Measurements from ENCODE around the gene PRXL2A.

Gene PRXL2A

DNA sequence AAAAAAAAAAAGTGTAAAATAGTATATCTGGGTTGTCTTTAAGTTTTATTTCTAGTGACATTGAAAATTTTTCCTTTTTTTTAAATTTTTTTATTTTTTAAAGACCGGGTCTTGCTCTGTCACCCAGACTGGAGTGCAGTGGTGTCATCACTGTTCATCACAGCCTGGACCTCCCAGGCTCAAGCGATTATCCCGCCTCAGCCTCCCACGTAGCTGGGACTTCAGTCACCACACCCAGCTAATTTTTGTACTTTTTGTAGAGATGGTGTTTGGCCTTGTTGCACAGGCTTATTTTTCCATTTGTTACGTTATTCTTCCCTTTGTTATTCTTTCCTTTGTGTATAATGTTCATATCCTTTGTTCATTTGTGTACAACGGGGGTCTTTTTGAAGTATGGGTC lies 75.9 kb downstream of the PRXL2A start:
- no peak for DNase-seq (ENCODE audit: low read depth)
- no peak overlapping the region for H3K4me3 ChIP-seq (ENCODE audit: low read depth, low read length)
- TF ChIP-seq CTCF (conservative IDR thresholded peaks at IDR 0.05; ENCODE audit: low read depth, low read length): no peak

DNA sequence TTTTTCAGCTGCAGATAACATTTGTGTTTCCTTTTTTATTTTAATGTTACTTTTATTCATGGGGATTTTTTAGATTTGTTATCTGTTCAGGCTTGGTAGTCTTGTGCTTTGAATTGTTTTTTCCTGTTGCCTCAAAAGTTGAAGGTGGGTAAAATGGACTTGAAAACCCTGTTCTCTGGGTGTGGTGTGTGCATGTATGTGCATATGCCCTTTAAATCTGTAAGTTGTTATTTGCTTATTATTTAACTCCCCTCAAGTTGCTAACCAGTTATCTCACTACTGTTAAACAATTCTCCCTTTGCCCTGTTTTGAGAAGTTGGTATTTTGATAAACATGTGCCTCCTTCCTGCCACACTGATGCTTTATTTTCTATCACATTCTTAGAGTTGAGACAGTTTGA lies 76.3 kb downstream of the PRXL2A start:
- H3K4me3 ChIP-seq (ENCODE audit: low read depth, low read length): no peak overlapping the region
- no peak for TF ChIP-seq CTCF (conservative IDR thresholded peaks at IDR 0.05; ENCODE audit: low read depth, low read length)
- no peak for DNase-seq (ENCODE audit: low read depth)

DNA sequence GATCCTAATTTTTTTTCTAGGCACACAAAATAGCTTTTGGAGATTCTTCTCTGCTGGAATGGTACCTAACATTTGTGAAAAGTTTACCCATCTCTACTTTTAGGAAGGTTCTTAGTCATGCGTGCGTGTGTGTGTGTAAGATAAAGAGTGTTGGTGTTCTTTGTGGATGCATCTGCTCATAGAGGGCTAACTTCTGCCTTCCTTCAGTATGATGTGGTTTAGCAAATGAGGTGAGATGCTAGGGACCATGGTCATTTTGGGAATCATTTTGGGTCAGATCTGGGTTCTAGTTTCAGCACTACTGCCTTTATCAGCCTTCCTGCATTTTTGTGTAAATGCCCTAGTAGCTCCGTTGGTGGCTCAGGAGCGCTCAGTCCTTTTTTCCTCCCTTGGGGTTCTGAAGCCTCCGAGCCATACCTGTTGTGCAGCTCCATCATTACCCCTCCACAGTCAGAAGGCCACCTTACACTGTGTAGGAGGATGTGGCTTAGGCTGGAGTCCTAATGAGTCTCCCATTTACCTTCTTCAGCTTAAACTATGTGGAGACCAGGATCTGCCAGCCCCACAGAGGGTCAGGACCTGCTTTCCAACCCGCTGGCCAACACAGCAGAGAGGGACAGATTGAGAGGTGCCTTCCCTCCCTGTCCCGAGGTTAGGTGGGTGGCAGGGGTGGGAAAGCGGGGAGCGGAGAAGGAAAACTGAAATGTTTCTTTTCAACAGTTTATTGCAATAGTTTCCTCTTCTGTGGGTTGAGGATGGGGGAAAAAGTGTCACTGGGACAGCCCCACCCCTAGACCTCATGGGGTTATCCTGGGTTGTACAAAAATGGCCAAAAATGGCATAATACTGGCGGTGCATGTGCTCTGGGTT lies 77.0 kb downstream of the PRXL2A start:
- DNase-seq (ENCODE audit: low read depth): no peak
- no peak for TF ChIP-seq CTCF (conservative IDR thresholded peaks at IDR 0.05; ENCODE audit: low read depth, low read length)
- H3K4me3 ChIP-seq (ENCODE audit: low read depth, low read length): no peak overlapping the region

GRCh38 chr10:80485946-80486764 lies 77.8 kb downstream of the PRXL2A start:
- H3K4me3 ChIP-seq (ENCODE audit: low read depth, low read length): no peak overlapping the region
- no peak for DNase-seq (ENCODE audit: low read depth)
- no peak for TF ChIP-seq CTCF (conservative IDR thresholded peaks at IDR 0.05; ENCODE audit: low read depth, low read length)

Measured in choroid plexus epithelial cell (primary cell).